Mesenchymal stem cell (in vitro differentiated cells and primary cell): ENCODE measurements around the gene ZNF750.

ENCODE experiments used
- DNase-seq: peaks from one replicate; pipeline ENCODE4 v3.0.0-alpha.2; 2013
- H2AFZ ChIP-seq: one replicate; pipeline ENCODE4 v1.6.1; 2013; ENCODE audit warnings: low read depth, mild to moderate bottlenecking, control low read depth, inconsistent platforms, low read length, moderate library complexity
- H2AK5ac ChIP-seq: 2 replicates; pipeline ENCODE4 v1.6.1; 2013; ENCODE audit warnings: low read length, moderate library complexity, mild to moderate bottlenecking, inconsistent platforms; ENCODE audit not compliant: severe bottlenecking
- H2BK120ac ChIP-seq: one replicate; pipeline ENCODE4 v1.6.1; 2013; ENCODE audit warnings: low read depth, mild to moderate bottlenecking, inconsistent platforms, low read length, moderate library complexity
- H2BK12ac ChIP-seq, 2 experiments: one replicate each; pipeline ENCODE4 v1.6.1; 2013; ENCODE audit warnings: inconsistent platforms in 2 of 2, low read length in 2 of 2, mild to moderate bottlenecking in 2 of 2, moderate library complexity in 2 of 2, control low read depth in 1 of 2
- H2BK15ac ChIP-seq: one replicate; pipeline ENCODE4 v1.6.1; 2013; ENCODE audit warnings: mild to moderate bottlenecking, low read depth, inconsistent platforms; ENCODE audit not compliant: poor library complexity, severe bottlenecking
- H2BK5ac ChIP-seq: 2 replicates; pipeline ENCODE4 v1.6.1; 2013; ENCODE audit warnings: low read depth, mild to moderate bottlenecking, low read length, control low read depth, inconsistent platforms; ENCODE audit not compliant: poor library complexity, severe bottlenecking
- H3K14ac ChIP-seq, 2 experiments: one replicate each; pipeline ENCODE4 v1.6.1; 2013; ENCODE audit warnings: inconsistent platforms in 2 of 2, low read length in 2 of 2, control low read depth in 1 of 2, mild to moderate bottlenecking in 1 of 2, moderate library complexity in 1 of 2
- H3K18ac ChIP-seq, 2 experiments: one replicate each; pipeline ENCODE4 v1.6.1; 2013; ENCODE audit warnings: inconsistent platforms in 2 of 2, low read length in 2 of 2, control low read depth in 1 of 2, low read depth in 1 of 2, mild to moderate bottlenecking in 1 of 2
- H3K23ac ChIP-seq, 2 experiments: one replicate each; pipeline ENCODE4 v1.6.1; 2013; ENCODE audit warnings: inconsistent platforms in 2 of 2, low read length in 2 of 2, mild to moderate bottlenecking in 2 of 2, moderate library complexity in 2 of 2, control low read depth in 1 of 2
- H3K27ac ChIP-seq: 2 replicates; pipeline ENCODE4 v1.5.1; 2013; ENCODE audit warnings: mild to moderate bottlenecking, moderate library complexity, low read length, control low read depth, inconsistent platforms; ENCODE audit not compliant: poor library complexity, severe bottlenecking
- H3K27me3 ChIP-seq, 2 experiments: 2 replicates each; pipeline versions ENCODE4 v1.6.1 to v1.7.0; 2013; ENCODE audit warnings: low read length in 2 of 2, mild to moderate bottlenecking in 2 of 2, moderate library complexity in 2 of 2, control low read depth in 1 of 2, inconsistent platforms in 1 of 2; ENCODE audit not compliant: control insufficient read depth in 1 of 2, insufficient read depth in 1 of 2
- H3K36me3 ChIP-seq, 2 experiments: 2 replicates each; pipeline versions ENCODE4 v1.6.1 to v1.7.0; 2013; ENCODE audit warnings: low read length in 2 of 2, control low read depth in 1 of 2, inconsistent platforms in 1 of 2, low read depth in 1 of 2, mild to moderate bottlenecking in 1 of 2; ENCODE audit not compliant: insufficient read depth in 2 of 2, control insufficient read depth in 1 of 2
- H3K4ac ChIP-seq, 2 experiments: one replicate each; pipeline ENCODE4 v1.6.1; 2013; ENCODE audit warnings: inconsistent platforms in 2 of 2, low read length in 2 of 2, mild to moderate bottlenecking in 2 of 2, moderate library complexity in 2 of 2, control low read depth in 1 of 2, low read depth in 1 of 2
- H3K4me1 ChIP-seq: 2 replicates; pipeline ENCODE4 v1.6.1; 2013; ENCODE audit warnings: low read depth, low read length, control low read depth; ENCODE audit not compliant: control insufficient read depth, insufficient read depth
- H3K4me2 ChIP-seq: 2 replicates; pipeline ENCODE4 v1.6.1; 2013; ENCODE audit warnings: low read length, mild to moderate bottlenecking, inconsistent platforms; ENCODE audit not compliant: poor library complexity, severe bottlenecking
- H3K4me3 ChIP-seq, 2 experiments: 2 replicates each; pipeline versions ENCODE4 v1.5.1 to v1.7.0; 2013; ENCODE audit warnings: low read length in 2 of 2, mild to moderate bottlenecking in 2 of 2, control low read depth in 1 of 2, low read depth in 1 of 2; ENCODE audit not compliant: insufficient read depth in 1 of 2
- H3K79me1 ChIP-seq: replicated peaks from 2 replicates; pipeline ENCODE4 v1.6.1; 2013; ENCODE audit warnings: mild to moderate bottlenecking, control low read depth, low read length, inconsistent platforms; ENCODE audit not compliant: poor library complexity, severe bottlenecking
- H3K9ac ChIP-seq: 2 replicates; pipeline ENCODE4 v1.7.0; 2013; ENCODE audit warnings: mild to moderate bottlenecking, low read length, moderate library complexity
- H3K9me3 ChIP-seq: 2 replicates; pipeline ENCODE4 v1.7.0; 2013; ENCODE audit warnings: mild to moderate bottlenecking, low read length; ENCODE audit not compliant: control insufficient read depth
- H4K8ac ChIP-seq: one replicate; pipeline ENCODE4 v1.6.1; 2013; ENCODE audit warnings: inconsistent platforms, mild to moderate bottlenecking, low read length, moderate library complexity
- H4K91ac ChIP-seq: one replicate; pipeline ENCODE4 v1.6.1; 2013; ENCODE audit warnings: mild to moderate bottlenecking, low read length, inconsistent platforms
- WGBS: methylation state at CpG from one replicate; pipeline ENCODE4 v1.1.7; 2013; ENCODE audit warnings: mixed read lengths; 5-methylcytosine and 5-hydroxymethylcytosine counted together

The ZNF750 gene

DNA sequence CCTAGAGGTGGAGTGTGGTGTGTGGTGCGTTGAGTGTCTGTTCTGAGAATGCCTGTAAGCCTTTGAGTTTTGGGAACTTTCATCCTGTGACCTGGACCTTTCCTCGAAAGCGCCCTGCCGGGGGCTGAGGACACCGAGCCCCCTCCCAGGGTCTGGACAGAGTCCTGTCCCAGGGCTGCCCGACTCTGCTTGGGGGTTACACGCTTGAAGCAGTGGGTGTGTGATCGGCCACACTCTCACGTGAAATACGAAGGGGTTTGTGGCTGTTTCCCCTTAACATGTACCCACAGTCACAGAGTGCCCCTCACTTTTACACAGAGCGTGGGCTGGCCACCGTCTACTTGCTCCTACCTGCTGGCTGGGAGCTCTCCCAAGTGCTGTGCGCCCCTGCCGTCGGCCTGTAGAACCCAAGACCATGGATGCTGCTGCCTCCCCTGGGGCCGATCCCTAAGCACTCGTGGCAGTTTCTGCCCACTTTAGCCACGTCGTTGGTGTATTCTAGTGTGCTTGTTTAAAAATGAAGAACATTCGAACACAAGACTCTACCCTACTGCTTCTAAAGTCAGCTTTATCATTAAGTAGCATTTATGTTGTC lies 6.8 kb downstream of the ZNF750 start:
- H3K4me1 ChIP-seq, result peaks cover 5% of the 10 kb centered on the region
- no peak overlapping the region for H3K27ac ChIP-seq
- no peak overlapping the region for H2AK5ac ChIP-seq
- H3K36me3 ChIP-seq, result peaks cover 9 to 40% of the 10 kb centered on the region in 2 experiments
- no peak overlapping the region for H2BK120ac ChIP-seq
- H3K14ac ChIP-seq, result no peak overlapping the region
- H2AFZ ChIP-seq, result no peak overlapping the region
- H3K18ac ChIP-seq, result no peak overlapping the region
- 99% methylated on average over 15 of the region's 20 CpGs for WGBS
- H3K23ac ChIP-seq, result no peak overlapping the region
- no peak overlapping the region for H4K8ac ChIP-seq
- no peak overlapping the region for H2BK5ac ChIP-seq
- H2BK12ac ChIP-seq, result no peak overlapping the region
- no peak for DNase-seq
- H3K9ac ChIP-seq, result no peak overlapping the region
- H4K91ac ChIP-seq, result no peak overlapping the region
- H3K9me3 ChIP-seq, result no peaks in the 10 kb centered on the region
- H3K4ac ChIP-seq, result no peak overlapping the region
- no peak overlapping the region for H2BK15ac ChIP-seq
- peaks cover 30% of the 10 kb centered on the region for H3K79me1 ChIP-seq
- H3K27me3 ChIP-seq, result no peaks in the 10 kb centered on the region
- no peak overlapping the region for H3K4me2 ChIP-seq
- H3K4me3 ChIP-seq, result no peak overlapping the region

DNA sequence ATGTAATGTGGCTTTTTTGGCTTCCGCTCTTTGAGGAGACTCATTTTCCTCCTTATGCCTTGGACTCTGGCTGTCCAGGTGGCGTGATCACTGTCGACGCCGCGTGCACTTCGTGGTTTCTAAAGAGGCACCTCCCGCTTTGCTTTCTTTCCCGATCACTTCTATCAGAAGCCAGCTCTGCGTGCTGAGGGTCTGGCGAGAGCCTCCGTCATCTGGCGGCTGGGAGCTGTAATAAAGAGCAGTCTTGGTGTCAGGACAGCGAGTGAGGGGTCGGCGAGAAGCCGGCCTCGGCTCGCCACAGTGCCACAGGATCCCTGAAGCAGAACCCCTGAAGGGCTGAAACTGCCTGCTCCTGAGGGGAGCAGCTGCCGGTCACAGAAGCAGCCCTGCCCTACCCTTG lies 7.4 kb downstream of the ZNF750 start:
- H2BK15ac ChIP-seq, result no peak overlapping the region
- H3K9ac ChIP-seq, result no peak overlapping the region
- H2AK5ac ChIP-seq, result no peak overlapping the region
- no peak overlapping the region for H3K4me3 ChIP-seq
- H3K27ac ChIP-seq, result no peak overlapping the region
- H3K27me3 ChIP-seq, result no peaks in the 10 kb centered on the region
- H3K18ac ChIP-seq, result no peak overlapping the region
- no peak overlapping the region for H2BK120ac ChIP-seq
- DNase-seq, result no peak
- no peak overlapping the region for H3K4ac ChIP-seq
- H4K8ac ChIP-seq, result no peak overlapping the region
- peaks cover 14 to 46% of the 10 kb centered on the region in 2 experiments for H3K36me3 ChIP-seq
- H2AFZ ChIP-seq, result no peak overlapping the region
- H3K79me1 ChIP-seq, result peaks cover 30% of the 10 kb centered on the region
- 93% methylated on average over 20 of the region's 20 CpGs for WGBS
- H3K4me1 ChIP-seq, result peaks cover 5% of the 10 kb centered on the region
- H3K9me3 ChIP-seq, result no peaks in the 10 kb centered on the region
- no peak overlapping the region for H4K91ac ChIP-seq
- no peak overlapping the region for H2BK5ac ChIP-seq
- peak overlapping the region in 1 of 2 experiments; percentile 56 for H3K14ac ChIP-seq
- no peak overlapping the region for H3K23ac ChIP-seq
- no peak overlapping the region for H3K4me2 ChIP-seq
- H2BK12ac ChIP-seq, result no peak overlapping the region

DNA sequence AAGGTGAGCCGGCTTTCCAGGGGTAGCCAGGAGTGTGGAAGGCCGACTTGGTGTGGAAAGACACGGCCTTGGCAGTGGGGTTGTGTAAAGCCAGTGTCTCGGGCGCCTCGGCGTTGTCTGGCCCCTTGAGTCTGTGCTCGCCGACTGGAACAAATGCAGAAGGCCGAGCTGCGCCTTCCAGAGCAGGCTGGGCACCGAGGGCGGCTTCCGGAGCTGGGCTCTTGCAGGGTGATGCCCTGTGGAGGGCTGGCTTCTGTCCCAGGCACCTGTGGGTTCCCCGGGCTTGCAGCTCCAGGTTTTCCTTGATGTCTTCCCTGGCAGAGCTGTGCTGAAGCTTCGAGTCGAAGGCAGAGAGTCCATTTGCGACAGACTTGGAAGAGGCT lies 8.0 kb downstream of the ZNF750 start:
- Histone ChIP-seq H4K91ac (no peak overlapping the region), H2BK120ac (no peak overlapping the region), H2BK5ac (no peak overlapping the region), H3K4ac (no peak overlapping the region), H3K79me1 (peaks cover 31% of the 10 kb centered on the region), H2BK12ac (no peak overlapping the region), H3K4me3 (no peak overlapping the region), H3K4me1 (peaks cover 5% of the 10 kb centered on the region), H3K9me3 (no peaks in the 10 kb centered on the region), H2AK5ac (no peak overlapping the region), H3K27me3 (no peaks in the 10 kb centered on the region), H3K18ac (no peak overlapping the region), H3K4me2 (no peak overlapping the region), H2BK15ac (no peak overlapping the region), H3K27ac (no peak overlapping the region), H3K9ac (no peak overlapping the region), H4K8ac (no peak overlapping the region), H2AFZ (no peak overlapping the region), H3K14ac (no peak overlapping the region), H3K23ac (no peak overlapping the region), H3K36me3 (peaks cover 17 to 48% of the 10 kb centered on the region in 2 experiments)
- WGBS, result 98% methylated on average over 18 of the region's 18 CpGs
- DNase-seq, result no peak

DNA sequence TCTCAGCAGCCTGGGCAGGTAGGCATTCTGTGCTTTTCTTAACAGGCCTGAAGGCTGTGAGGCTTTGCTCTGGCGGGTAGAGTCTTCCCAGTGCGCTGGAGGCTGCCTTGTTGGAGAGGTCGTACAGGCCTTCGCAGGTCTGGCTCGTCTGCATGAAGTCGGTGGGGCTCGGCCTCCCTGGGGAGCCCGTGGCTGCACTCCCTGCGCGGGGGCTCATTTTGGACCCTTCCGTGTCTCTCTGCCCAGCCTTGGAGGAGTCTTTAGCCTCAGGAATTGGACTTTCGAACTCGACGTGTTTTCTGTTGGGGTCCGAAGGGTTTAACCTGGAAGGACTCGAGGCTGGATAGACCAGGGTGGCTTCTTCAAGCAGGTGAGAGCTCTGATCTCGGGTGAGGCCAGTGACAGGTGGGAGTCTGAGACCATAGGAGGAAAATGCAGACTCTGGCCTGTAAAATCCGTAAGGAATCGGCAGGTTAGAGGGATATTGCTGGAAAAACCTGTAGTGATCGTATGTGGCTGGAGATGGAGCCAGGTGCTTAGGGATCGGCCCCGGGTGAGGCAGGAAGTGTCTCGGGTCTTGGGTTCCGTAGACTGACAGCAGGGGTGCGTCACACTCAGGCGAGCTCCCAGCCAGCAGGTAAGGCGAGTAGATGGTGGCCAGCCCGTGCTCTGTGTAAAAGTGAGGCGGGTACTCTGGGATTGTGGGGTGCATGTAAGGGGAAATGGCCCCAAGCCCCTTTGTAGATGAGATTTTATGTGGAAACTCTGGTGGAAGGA lies 8.6 kb downstream of the ZNF750 start:
- Histone ChIP-seq H3K4me2 (no peak overlapping the region), H4K8ac (no peak overlapping the region), H3K27me3 (no peaks in the 10 kb centered on the region), H3K9me3 (no peaks in the 10 kb centered on the region), H3K79me1 (peaks cover 31% of the 10 kb centered on the region), H3K14ac (no peak overlapping the region), H3K36me3 (peaks cover 17 to 48% of the 10 kb centered on the region in 2 experiments), H2AK5ac (no peak overlapping the region), H2BK12ac (no peak overlapping the region), H2BK15ac (no peak overlapping the region), H3K27ac (no peak overlapping the region), H2BK120ac (no peak overlapping the region), H3K4me3 (no peak overlapping the region), H2AFZ (no peak overlapping the region), H3K4me1 (peaks cover 5% of the 10 kb centered on the region), H2BK5ac (no peak overlapping the region), H3K23ac (no peak overlapping the region), H3K18ac (no peak overlapping the region), H4K91ac (no peak overlapping the region), H3K4ac (no peak overlapping the region), H3K9ac (no peak overlapping the region)
- DNase-seq, result no peak
- 96% methylated on average over 29 of the region's 29 CpGs for WGBS
